ENCODE results near the gene KPTN.

Gene KPTN

GRCh38 chr19:47507924-47508553 is 24.0 kb upstream of the KPTN start:
- no peak for DNase-seq

DNA sequence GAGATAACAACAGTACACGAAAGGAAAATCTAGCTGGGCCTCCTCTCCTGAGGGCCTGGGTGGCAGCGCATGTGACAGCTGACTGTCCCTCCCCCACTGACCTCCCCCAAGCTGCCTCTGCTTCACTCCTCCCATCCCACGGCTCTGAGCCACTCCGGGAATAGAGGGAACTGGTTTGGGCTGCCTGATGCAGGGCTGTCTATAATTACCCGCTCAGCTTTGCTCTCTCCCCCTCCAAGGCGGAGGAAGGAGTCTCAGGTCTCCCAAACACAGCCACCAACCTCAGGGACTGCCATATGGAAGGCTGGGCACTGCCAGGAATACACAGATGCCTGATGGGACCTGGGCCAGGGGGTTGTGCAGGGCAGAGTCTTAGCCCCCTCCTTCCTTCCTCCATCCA is 23.0 kb upstream of the KPTN start:
- no peak for DNase-seq

DNA sequence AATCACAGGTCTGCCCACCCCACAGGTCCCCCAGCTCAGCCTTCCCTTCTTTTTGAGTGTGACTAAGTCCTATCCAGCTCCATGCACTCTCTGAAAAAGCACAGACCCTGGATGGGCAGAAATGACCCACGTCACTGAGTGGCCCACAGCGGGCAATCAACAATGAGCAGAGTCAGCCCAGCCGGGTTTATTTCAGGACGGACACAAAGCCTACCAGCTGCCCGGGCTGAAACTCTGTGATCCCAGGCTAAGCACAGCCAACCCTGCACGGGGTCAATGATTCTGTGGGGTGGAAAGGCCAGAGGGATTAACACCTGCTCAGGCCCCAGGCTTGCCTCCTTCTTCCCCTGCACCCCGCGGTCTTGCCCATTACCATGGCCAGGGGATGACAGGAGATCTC is 22.4 kb upstream of the KPTN start:
- no peak for DNase-seq

DNA sequence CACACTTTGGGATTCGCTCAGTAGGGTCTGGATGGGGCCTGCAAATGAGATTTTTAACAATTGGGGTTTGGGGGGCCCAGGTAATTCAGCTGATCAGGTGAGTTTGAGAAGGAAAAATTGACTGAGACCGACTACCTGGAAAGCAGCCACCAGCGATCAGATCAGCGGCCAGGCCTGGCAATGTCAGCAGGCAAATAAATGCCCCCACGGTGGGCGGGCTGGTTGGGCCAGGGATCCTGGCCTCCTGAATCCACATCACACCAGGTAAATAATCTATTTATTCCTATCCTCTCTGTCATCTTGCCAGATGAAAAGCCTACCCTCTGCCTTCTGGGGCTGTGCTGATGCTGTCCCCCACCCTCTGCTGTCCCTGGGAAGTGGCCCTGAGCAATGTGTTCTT is 21.5 kb upstream of the KPTN start:
- DNase-seq, result no peak

DNA sequence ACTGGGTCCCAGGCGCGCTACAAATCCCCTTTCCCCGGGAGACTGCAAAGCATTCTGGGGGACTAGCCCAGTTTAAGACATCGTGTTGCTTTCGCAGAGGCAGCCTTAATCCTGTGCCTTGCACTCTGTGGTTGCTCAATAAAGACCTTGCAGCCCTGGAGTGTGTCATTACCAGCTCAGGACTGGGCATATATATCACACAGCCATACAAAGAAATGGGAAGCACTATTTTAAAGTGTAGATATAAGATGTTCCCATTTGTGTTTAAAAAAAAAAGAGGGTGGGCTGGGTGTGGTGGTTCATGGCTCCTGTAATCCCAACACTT is 19.8 kb upstream of the KPTN start:
- DNase-seq, result no peak

- DNase-seq, result no peak
Observed at GRCh38 chr19:47503130-47503825, 19.3 kb upstream of the KPTN start.

DNA sequence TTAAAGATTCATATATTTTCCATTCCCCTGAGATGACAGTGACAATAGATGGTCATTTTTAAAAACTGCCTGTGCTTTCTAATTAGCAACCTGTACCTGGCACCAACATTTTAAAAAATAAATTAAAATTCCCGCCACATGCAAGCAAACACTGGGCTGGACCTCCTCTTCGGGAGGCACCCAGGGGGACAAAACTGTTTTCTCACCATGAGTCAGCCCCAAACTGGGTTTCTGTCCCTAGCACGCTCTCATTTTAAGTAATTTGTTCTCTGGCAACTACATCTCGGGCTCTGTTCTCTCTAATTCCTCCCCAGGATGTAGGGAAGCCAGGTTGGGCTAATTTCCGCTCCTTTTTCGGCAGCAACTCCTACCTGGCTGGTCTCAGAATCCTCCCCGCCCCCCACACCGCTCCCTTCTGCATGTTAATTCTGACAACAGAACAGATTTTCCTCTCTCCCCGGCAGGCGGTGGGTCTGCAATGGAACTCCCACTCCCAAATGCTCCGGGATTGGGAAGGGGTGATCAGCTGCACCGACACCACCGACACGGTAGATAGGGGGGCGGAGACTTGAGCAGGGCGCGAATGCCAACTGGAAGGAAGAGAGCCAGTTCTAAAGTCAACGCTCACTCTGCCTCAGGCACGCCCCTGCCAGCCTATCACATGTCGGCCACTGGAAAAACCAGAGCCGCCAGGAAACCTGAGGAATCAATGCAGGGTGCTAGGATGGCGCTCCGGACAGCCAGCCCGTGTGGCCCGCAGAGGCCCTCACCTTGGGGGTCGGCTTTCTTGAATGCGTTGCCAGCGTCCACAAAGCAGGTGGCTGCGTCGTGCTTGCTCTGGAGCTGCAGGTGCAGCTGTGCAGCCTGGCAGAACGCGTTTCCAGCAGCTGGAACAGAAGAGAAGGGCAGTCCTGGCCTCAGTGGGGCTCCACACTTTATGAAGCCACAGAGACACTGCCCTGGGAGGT is 16.1 kb upstream of the KPTN start:
- no peak for DNase-seq

GRCh38 chr19:47499371-47499770 is 15.4 kb upstream of the KPTN start:
- no peak for DNase-seq

GRCh38 chr19:47498561-47498960 is 14.5 kb upstream of the KPTN start:
- DNase-seq, result no peak

GRCh38 chr19:47497821-47498520 is 14.0 kb upstream of the KPTN start:
- DNase-seq, result no peak

- DNase-seq, result no peak
Observed at GRCh38 chr19:47497050-47497766, 13.2 kb upstream of the KPTN start.

- DNase-seq, result no peak
Observed at GRCh38 chr19:47495478-47496372, 11.7 kb upstream of the KPTN start.

GRCh38 chr19:47494729-47495128 is 10.7 kb upstream of the KPTN start:
- no peak for DNase-seq

DNA sequence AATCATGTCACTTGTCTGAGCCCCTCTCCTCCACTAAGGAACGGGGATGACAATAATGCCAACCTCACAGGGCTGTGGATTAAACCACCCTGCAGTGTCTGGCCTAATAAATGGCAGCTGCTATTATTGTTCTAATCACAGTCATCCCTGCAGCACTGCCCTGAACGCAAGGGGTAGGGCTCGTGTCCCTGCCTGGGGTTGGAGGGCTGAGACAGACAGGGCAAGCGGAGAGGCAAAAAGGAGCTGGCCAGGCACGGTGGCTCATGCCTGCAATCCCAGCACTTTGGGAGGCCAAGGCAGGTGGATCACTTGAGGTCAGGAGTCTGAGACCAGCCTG is 10.2 kb upstream of the KPTN start:
- no peak for DNase-seq

DNA sequence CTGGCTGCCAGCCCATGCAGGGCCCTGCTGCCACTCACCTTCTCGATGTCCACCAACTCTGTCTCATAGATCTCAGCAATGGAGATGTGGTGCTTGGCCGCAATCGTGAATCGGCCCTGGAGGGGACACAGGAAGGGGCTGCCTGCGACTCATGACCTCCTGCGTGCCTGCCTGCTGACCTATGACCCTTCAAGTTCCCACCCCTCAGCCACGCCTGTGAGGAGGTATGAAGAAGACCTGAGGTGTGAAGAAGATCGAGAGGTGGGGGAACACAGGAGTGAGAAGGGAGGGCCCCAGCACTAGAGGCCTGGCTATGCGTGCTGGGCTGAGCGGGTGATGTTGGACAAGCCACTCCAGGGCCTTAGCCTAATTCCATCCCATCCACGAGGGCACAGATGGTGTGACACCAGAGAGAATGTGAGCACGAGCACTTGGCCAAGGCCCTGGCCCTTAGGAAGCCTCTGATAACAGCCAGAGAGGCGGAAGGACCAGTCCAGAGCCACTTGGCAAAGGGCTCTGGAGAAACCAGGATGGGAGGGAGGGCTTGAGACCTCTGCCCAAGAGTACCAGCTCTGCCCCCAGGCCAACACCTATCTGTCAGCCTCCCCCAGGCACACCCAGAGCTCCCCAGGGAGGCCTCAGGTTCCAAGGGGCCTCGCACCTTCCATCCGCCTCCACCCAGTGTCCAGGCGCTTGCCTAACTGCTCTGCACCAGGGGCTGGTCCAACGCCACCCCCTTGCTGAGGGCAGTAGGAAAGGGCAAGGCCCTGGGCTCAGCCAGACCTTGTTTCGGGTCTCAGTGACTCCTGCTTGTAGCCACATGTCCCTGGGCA is 9.6 kb upstream of the KPTN start:
- no peak for DNase-seq

GRCh38 chr19:47492571-47493377 is 8.8 kb upstream of the KPTN start:
- no peak for DNase-seq

DNA sequence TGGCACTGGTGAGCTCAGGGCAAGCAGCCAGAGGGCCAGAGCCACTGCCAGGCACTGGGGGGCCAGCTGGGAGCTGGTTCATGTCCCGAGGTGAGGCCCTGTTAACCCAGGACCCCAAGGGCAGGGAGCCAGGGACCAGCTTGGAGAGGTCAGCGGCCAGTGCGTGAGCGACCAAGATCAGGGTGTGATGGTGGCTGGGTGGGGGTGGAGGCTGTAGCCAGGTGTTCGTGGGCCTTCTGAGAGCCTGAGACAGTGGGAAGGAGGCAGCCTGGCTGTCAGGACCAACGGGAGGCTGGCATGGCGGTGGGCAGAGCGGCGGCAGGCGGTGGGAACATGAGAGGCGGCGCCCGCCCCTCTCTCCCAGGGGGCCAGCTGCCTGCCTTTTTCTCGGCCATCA is 8.1 kb upstream of the KPTN start:
- no peak for DNase-seq

DNA sequence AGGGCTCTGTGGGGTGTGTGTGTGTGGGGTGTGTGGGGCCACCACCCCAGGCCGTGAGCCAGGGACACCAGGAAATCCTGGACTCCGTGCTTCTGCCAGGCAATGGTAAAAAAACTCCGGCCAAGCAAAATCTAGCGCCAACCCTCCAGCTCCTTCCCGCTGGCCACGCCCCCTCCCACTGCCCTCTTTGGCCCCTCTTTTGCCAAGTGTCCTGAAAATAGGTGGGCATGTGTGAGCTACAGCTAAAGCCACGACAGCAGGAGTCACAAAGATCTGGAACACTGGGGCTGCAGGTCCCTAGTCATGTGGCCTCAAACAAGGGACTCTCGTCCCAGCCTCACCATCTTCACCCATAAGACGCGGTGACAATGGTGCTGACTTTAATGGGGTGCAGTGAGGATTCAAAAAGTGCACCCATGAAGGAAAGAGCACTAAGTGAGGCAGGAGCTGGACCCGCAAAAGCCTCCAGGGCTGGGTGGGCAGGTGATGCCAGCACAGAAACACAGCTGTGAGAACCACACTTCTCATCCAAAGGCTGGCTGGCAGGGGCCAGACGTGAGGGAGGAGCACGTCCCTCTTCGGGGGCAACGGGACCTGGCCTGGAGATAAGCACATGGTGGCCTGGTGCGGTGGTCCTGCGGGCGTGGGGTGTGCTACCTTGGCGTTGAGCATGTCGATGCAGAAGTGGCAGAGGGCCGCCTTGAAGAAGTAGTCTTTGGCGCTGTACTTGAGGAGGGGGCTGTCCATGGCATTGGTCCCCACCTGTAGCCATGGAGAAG is 7.5 kb upstream of the KPTN start:
- no peak for DNase-seq

DNA sequence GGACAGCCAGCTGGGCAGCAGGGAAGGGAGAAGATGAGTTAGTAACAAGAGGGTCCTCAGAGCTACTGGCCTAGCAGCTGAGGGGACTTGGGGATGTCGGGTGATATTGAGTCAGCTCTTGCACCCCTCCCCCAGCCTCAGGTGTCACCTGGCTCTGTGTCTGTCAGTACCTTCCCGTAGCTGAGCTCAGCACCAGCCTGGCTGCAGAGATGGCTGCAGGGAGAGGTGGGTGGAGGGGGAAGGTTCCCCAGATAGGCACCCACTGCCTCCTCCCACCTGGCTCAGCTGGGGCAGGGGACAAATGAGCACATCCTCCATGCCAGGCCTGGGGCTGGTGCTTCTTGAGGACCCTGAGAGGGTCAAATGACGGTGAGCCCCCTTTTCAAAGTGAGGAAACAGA is 6.8 kb upstream of the KPTN start:
- no peak for DNase-seq

Data from stimulated activated CD4-positive, alpha-beta T cell treated with anti-CD3 and anti-CD28 coated beads, Interleukin-4, amount 100 ng/mL, for 24 hours (primary cell).